ENCODE data around the gene KDM2B. TPM values are rescaled to one million over a fixed set of nuclear protein-coding genes. Genes with fewer than 3 reads are reported as not detected.

The KDM2B gene
- total and polyA plus RNA-seq, 7 experiments from 2014 or later = 12.6 to 91.7 (median 76.1) TPM

DNA sequence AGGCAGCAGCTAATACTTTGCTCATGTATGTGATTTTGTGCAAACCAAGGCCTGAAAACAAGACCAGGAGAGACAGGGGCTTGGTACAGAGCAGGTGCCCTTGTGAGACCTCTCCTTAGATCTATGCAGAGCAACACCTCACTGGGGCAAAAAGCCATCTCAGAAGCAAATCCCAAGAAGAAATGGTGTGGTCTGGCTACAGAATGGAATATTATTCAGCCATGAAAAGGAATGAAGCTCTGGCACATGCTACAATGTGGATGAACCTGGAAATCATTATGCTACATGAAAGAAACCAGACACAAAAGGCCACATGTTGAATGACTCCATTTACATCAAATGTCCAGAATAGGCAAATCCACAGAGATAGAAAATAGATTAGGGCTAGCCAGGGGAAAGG is 61.6 kb downstream of the KDM2B start:
- Mint-ChIP-seq H3K27ac (peak overlapping the region in 1 of 9 donors; percentile 44), H3K9me3 (no peaks in the 10 kb centered on the region), H3K4me1 (peaks cover 2 to 16% (median 9%) of the 10 kb centered on the region in 7 donors), H3K4me3 (no peak overlapping the region), H3K36me3 (peaks cover 4 to 17% (median 11%) of the 10 kb centered on the region in 5 donors), H3K27me3 (no peaks in the 10 kb centered on the region)
- Histone ChIP-seq H3K27ac (ENCODE audit: low read depth, low read length) (no peak overlapping the region), H3K27me3 (ENCODE audit: control insufficient read depth in 2 of 2, insufficient read depth in 2 of 2, low read length in 2 of 2) (no peaks in the 10 kb centered on the region), H3K9me3 (ENCODE audit: control insufficient read depth in 2 of 3, low read length in 3 of 3) (no peaks in the 10 kb centered on the region), H3K4me3 (ENCODE audit: low read length) (no peak overlapping the region), H3K4me1 (ENCODE audit: control insufficient read depth in 2 of 2, insufficient read depth in 2 of 2, low read length in 2 of 2) (peaks cover 0 to 5% of the 10 kb centered on the region in 2 donors), H3K36me3 (ENCODE audit: control insufficient read depth in 2 of 3, insufficient read depth in 3 of 3, low read length in 3 of 3) (peaks cover 0 to 50% (median 5%) of the 10 kb centered on the region in 3 experiments)
- ChIA-PET CTCF (no interaction called here), POLR2A (interaction anchor here (0.6 kb wide), 1 partner anchor 32 kb away, joined by 6 read pairs; no protein-coding TSS in a partner anchor)
- ATAC-seq = no peak
- intact Hi-C loops (cut with micrococcal nuclease) = no loop called here
- DNase-seq = no peak

GRCh38 chr12:121518656-121519055 is 62.2 kb downstream of the KDM2B start:
- intact Hi-C loops (cut with micrococcal nuclease) = no loop called here
- H3K4me1 ChIP-seq (ENCODE audit: control insufficient read depth in 2 of 2, insufficient read depth in 2 of 2, low read length in 2 of 2) = peaks cover 0 to 9% of the 10 kb centered on the region in 2 donors
- H3K27me3 ChIP-seq (ENCODE audit: control insufficient read depth in 2 of 2, insufficient read depth in 2 of 2, low read length in 2 of 2) = no peaks in the 10 kb centered on the region
- no peak for ATAC-seq
- no peak overlapping the region for H3K4me3 ChIP-seq (ENCODE audit: low read length)
- DNase-seq = no peak
- Mint-ChIP-seq H3K4me1 (peaks cover 5 to 20% (median 11%) of the 10 kb centered on the region in 7 donors), H3K4me3 (no peak overlapping the region), H3K27ac (no peak overlapping the region), H3K36me3 (peaks cover 4 to 15% (median 8%) of the 10 kb centered on the region in 5 donors), H3K9me3 (no peaks in the 10 kb centered on the region), H3K27me3 (no peaks in the 10 kb centered on the region)
- CTCF ChIA-PET = no interaction called here
- peaks cover 0 to 45% (median 5%) of the 10 kb centered on the region in 3 experiments for H3K36me3 ChIP-seq (ENCODE audit: control insufficient read depth in 2 of 3, insufficient read depth in 3 of 3, low read length in 3 of 3)
- POLR2A ChIA-PET = interaction anchor here (0.6 kb wide), 1 partner anchor 31 kb away, joined by 6 read pairs; no protein-coding TSS in a partner anchor
- no peaks in the 10 kb centered on the region for H3K9me3 ChIP-seq (ENCODE audit: control insufficient read depth in 2 of 3, low read length in 3 of 3)
- no peak overlapping the region for H3K27ac ChIP-seq (ENCODE audit: low read depth, low read length)

DNA sequence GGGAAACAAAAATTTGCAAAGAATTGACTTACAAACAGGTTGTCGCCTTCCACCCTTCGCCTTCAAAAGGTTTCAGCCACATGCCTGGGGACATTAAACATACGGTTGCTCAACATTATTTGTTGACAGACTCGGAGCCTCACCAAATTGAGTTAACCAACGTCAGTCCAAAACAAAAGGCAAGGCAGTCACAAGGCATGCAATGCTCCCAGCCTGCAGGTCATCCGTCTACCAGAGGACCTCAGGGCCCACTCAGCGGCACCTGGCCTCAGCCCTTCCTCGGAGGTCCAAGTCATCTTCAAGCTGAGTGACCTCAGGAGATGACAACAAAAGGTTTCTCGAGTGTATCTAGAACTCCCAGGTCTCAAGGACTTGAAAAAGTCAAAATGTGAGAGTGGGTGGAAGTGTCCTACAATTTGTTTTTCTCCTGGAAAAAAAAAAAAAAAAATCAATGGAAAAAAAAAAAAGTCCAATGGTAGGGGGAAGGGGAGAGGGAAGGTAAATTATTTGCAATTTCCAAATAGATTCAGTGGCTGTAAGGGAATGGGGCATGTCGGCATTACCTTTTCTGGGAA is 64.3 kb downstream of the KDM2B start:
- no peak overlapping the region for H3K4me3 Mint-ChIP-seq
- H3K27ac Mint-ChIP-seq = peak overlapping the region in 2 of 9 donors; percentile 42 to 55
- no peaks in the 10 kb centered on the region for H3K27me3 Mint-ChIP-seq
- no peaks in the 10 kb centered on the region for H3K9me3 ChIP-seq (ENCODE audit: control insufficient read depth in 2 of 3, low read length in 3 of 3)
- H3K4me1 ChIP-seq (ENCODE audit: control insufficient read depth in 2 of 2, insufficient read depth in 2 of 2, low read length in 2 of 2) = peaks cover 0 to 9% of the 10 kb centered on the region in 2 donors
- no peaks in the 10 kb centered on the region for H3K27me3 ChIP-seq (ENCODE audit: control insufficient read depth in 2 of 2, insufficient read depth in 2 of 2, low read length in 2 of 2)
- no peak for DNase-seq
- CTCF ChIA-PET = interaction anchor here (0.6 to 1.2 kb wide), 2 partner anchors 52 to 144 kb away, joined by 3 read pairs; no protein-coding TSS in a partner anchor
- no peak overlapping the region for H3K4me3 ChIP-seq (ENCODE audit: low read length)
- H3K27ac ChIP-seq (ENCODE audit: low read depth, low read length) = no peak overlapping the region
- peaks cover 0 to 1% (median 0%) of the 10 kb centered on the region in 11 donors for H3K9me3 Mint-ChIP-seq
- peaks cover 0 to 16% (median 9%) of the 10 kb centered on the region in 5 donors for H3K36me3 Mint-ChIP-seq
- POLR2A ChIA-PET = interaction anchor here (1.1 kb wide), 1 partner anchor 14 kb away, joined by 3 read pairs; no protein-coding TSS in a partner anchor
- intact Hi-C loops (cut with micrococcal nuclease) = no loop called here
- peaks cover 0 to 58% (median 5%) of the 10 kb centered on the region in 3 experiments for H3K36me3 ChIP-seq (ENCODE audit: control insufficient read depth in 2 of 3, insufficient read depth in 3 of 3, low read length in 3 of 3)
- no peak for ATAC-seq
- peaks cover 5 to 19% (median 11%) of the 10 kb centered on the region in 7 donors for H3K4me1 Mint-ChIP-seq

- H3K9me3 ChIP-seq (ENCODE audit: control insufficient read depth in 2 of 3, low read length in 3 of 3) = no peaks in the 10 kb centered on the region
- peaks cover 0 to 9% of the 10 kb centered on the region in 2 donors for H3K4me1 ChIP-seq (ENCODE audit: control insufficient read depth in 2 of 2, insufficient read depth in 2 of 2, low read length in 2 of 2)
- intact Hi-C loops (cut with micrococcal nuclease) = no loop called here
- peaks cover 0 to 1% (median 0%) of the 10 kb centered on the region in 11 donors for H3K9me3 Mint-ChIP-seq
- H3K4me3 Mint-ChIP-seq = no peak overlapping the region
- no peaks in the 10 kb centered on the region for H3K27me3 ChIP-seq (ENCODE audit: control insufficient read depth in 2 of 2, insufficient read depth in 2 of 2, low read length in 2 of 2)
- ATAC-seq (no peak), DNase-seq (no peak)
- H3K27ac ChIP-seq (ENCODE audit: low read depth, low read length) = no peak overlapping the region
- peak overlapping the region in 8 of 9 donors; percentile 41 to 87 (median 80) for H3K27ac Mint-ChIP-seq
- peaks cover 5 to 19% (median 9%) of the 10 kb centered on the region in 7 donors for H3K4me1 Mint-ChIP-seq
- H3K4me3 ChIP-seq (ENCODE audit: low read length) = no peak overlapping the region
- H3K36me3 ChIP-seq (ENCODE audit: control insufficient read depth in 2 of 3, insufficient read depth in 3 of 3, low read length in 3 of 3) = peaks cover 0 to 56% (median 5%) of the 10 kb centered on the region in 3 experiments
- peaks cover 0 to 16% (median 9%) of the 10 kb centered on the region in 5 donors for H3K36me3 Mint-ChIP-seq
- ChIA-PET CTCF (interaction anchor here (0.5 kb wide), 1 partner anchor 153 kb away, joined by 4 read pairs; no protein-coding TSS in a partner anchor), POLR2A (interaction anchor here (0.5 to 1.1 kb wide), 2 partner anchors 15 to 1184 kb away, joined by 3 read pairs; no protein-coding TSS in a partner anchor)
- H3K27me3 Mint-ChIP-seq = no peaks in the 10 kb centered on the region
Observed at GRCh38 chr12:121515615-121516014, 65.2 kb downstream of the KDM2B start.

- peaks cover 4 to 19% (median 10%) of the 10 kb centered on the region in 5 donors for H3K36me3 Mint-ChIP-seq
Observed at GRCh38 chr12:121514184-121514742, 66.6 kb downstream of the KDM2B start.

DNA sequence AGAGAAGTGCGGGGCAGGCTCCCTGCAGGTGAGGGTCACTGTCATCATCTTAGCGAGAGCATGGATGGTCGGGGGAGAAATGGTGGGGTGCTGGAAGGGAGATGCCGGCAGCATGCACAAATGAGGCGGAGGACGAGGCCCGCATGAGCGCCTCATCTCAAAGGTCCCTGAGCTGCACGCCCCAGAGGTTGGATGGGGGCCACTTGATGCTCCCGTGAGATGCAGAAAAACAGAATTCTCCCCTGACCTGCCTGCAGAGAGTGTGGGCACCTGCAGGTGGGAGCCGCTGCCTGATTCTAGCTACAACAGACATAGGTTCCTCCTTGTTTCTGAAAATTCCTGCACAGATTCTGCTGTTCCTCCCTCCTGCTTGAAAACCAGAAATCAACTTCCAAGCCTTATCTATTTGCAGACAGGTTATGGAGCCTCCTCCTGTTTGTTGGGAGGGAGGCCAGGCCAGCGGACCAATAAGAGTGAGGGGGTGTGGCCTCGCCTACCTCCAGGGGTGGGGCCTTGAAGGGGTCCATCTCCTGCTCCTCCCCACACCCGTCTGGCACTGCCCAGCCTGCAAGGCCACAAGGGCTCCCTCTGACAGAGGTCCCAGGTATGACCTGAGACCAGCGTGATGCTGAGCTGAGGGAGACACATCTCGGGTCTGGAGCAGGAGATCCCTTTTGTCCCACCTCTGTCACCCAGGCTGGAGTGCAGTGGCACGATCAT is 67.2 kb downstream of the KDM2B start:
- ChIA-PET CTCF (no interaction called here), POLR2A (interaction anchor here (0.6 to 1.3 kb wide), 2 partner anchors 17 to 66 kb away, joined by 3 read pairs; no protein-coding TSS in a partner anchor)
- H3K9me3 Mint-ChIP-seq = peaks cover 0 to 1% (median 0%) of the 10 kb centered on the region in 11 donors
- Histone ChIP-seq H3K4me1 (ENCODE audit: control insufficient read depth in 2 of 2, insufficient read depth in 2 of 2, low read length in 2 of 2) (peaks cover 0 to 9% of the 10 kb centered on the region in 2 donors), H3K36me3 (ENCODE audit: control insufficient read depth in 2 of 3, insufficient read depth in 3 of 3, low read length in 3 of 3) (peaks cover 0 to 53% (median 5%) of the 10 kb centered on the region in 3 experiments), H3K9me3 (ENCODE audit: control insufficient read depth in 2 of 3, low read length in 3 of 3) (no peaks in the 10 kb centered on the region), H3K27ac (ENCODE audit: low read depth, low read length) (peak overlapping the region; percentile 52), H3K27me3 (ENCODE audit: control insufficient read depth in 2 of 2, insufficient read depth in 2 of 2, low read length in 2 of 2) (no peaks in the 10 kb centered on the region), H3K4me3 (ENCODE audit: low read length) (no peak overlapping the region)
- H3K4me3 Mint-ChIP-seq = peak overlapping the region in 2 of 10 donors; percentile 20 to 43
- H3K27ac Mint-ChIP-seq = peak overlapping the region; percentile 60 to 90 (median 82)
- intact Hi-C loops (cut with micrococcal nuclease) = no loop called here
- no peak for DNase-seq
- ATAC-seq = peak; percentile 55
- H3K36me3 Mint-ChIP-seq = peaks cover 4 to 20% (median 8%) of the 10 kb centered on the region in 5 donors
- H3K27me3 Mint-ChIP-seq = no peaks in the 10 kb centered on the region
- H3K4me1 Mint-ChIP-seq = peaks cover 5 to 19% (median 9%) of the 10 kb centered on the region in 7 donors

More at GRCh38 chr12:121514184-121514742, 66.6 kb downstream of the KDM2B start:
- H3K4me3 ChIP-seq (ENCODE audit: low read length) = no peak overlapping the region
- peaks cover 2 to 55% (median 4%) of the 10 kb centered on the region in 3 experiments for H3K36me3 ChIP-seq (ENCODE audit: control insufficient read depth in 2 of 3, insufficient read depth in 3 of 3, low read length in 3 of 3)
- H3K27ac ChIP-seq (ENCODE audit: low read depth, low read length) = peak overlapping the region; percentile 52
- no peaks in the 10 kb centered on the region for H3K27me3 ChIP-seq (ENCODE audit: control insufficient read depth in 2 of 2, insufficient read depth in 2 of 2, low read length in 2 of 2)
- peaks cover 0 to 9% of the 10 kb centered on the region in 2 donors for H3K4me1 ChIP-seq (ENCODE audit: control insufficient read depth in 2 of 2, insufficient read depth in 2 of 2, low read length in 2 of 2)
- H3K27me3 Mint-ChIP-seq = no peaks in the 10 kb centered on the region
- peak overlapping the region; percentile 60 to 90 (median 82) for H3K27ac Mint-ChIP-seq
- H3K4me1 Mint-ChIP-seq = peaks cover 5 to 19% (median 9%) of the 10 kb centered on the region in 7 donors
- peaks cover 0 to 1% (median 0%) of the 10 kb centered on the region in 11 donors for H3K9me3 Mint-ChIP-seq
- H3K4me3 Mint-ChIP-seq = peak overlapping the region in 2 of 10 donors; percentile 20 to 43
- no peaks in the 10 kb centered on the region for H3K9me3 ChIP-seq (ENCODE audit: control insufficient read depth in 2 of 3, low read length in 3 of 3)
- intact Hi-C loops (cut with micrococcal nuclease) = no loop called here
- ChIA-PET CTCF (no interaction called here), POLR2A (interaction anchor here (1.3 kb wide), 1 partner anchor 18 kb away, joined by 3 read pairs; no protein-coding TSS in a partner anchor)
- DNase-seq (no peak), ATAC-seq (peak; percentile 61)

Data from naive thymus-derived CD4-positive, alpha-beta T cell (primary cell).